Glutamatergic neuron (in vitro differentiated cells): ENCODE measurements around the gene FBXW8. TPM values are rescaled to one million over a fixed set of nuclear protein-coding genes. Genes with fewer than 3 reads are reported as not detected.

Source experiments
- DNase-seq: peaks from one replicate; pipeline ENCODE4 v3.0.0; 2022
- H3K27ac Mint-ChIP-seq: one replicate; pipeline ENCODE4 v1.8.0; 2020; ENCODE audit warnings: mild to moderate bottlenecking, mixed read lengths, inconsistent platforms; ENCODE audit not compliant: unreplicated experiment
- H3K27me3 Mint-ChIP-seq: one replicate; pipeline ENCODE4 v1.8.0; 2020; ENCODE audit warnings: mild to moderate bottlenecking, moderate library complexity, mixed read lengths, inconsistent platforms; ENCODE audit not compliant: unreplicated experiment
- H3K36me3 Mint-ChIP-seq: one replicate; pipeline ENCODE4 v1.8.0; 2020; ENCODE audit warnings: mild to moderate bottlenecking, mixed read lengths, inconsistent platforms; ENCODE audit not compliant: unreplicated experiment
- H3K4me1 Mint-ChIP-seq: one replicate; pipeline ENCODE4 v1.8.0; 2020; ENCODE audit warnings: mild to moderate bottlenecking, low read depth, mixed read lengths, inconsistent platforms; ENCODE audit not compliant: unreplicated experiment
- H3K4me3 Mint-ChIP-seq: one replicate; pipeline ENCODE4 v1.8.0; 2020; ENCODE audit warnings: mild to moderate bottlenecking, mixed read lengths, inconsistent platforms; ENCODE audit not compliant: unreplicated experiment
- H3K9me3 Mint-ChIP-seq: one replicate; pipeline ENCODE4 v1.8.0; 2020; ENCODE audit warnings: mild to moderate bottlenecking, moderate library complexity, mixed read lengths, inconsistent platforms; ENCODE audit not compliant: unreplicated experiment
- total RNA-seq: library from RNA; stranded (reverse); fragmentation: NEBNext Ultra II Directional; extraction: Animal tissue kit (Norgen Biotek cat#: 25700); gene quantifications from one replicate; pipeline ENCODE4 v1.2.1, GENCODE V29; 2021; ENCODE audit not compliant: unreplicated experiment
- TF ChIP-seq, protein P1 (sequence below): fragments of 200-600 bp; sonication (generic); IDR thresholded peaks from one replicate; pipeline ENCODE4 v1.5.0; 2021; ENCODE audit not compliant: partially characterized antibody, unreplicated experiment

The FBXW8 gene
- total RNA-seq, 1 donor from 2014 or later: 16.2 TPM

GRCh38 chr12:116977465-116978380 is 67.0 kb downstream of the FBXW8 start:
- no peak overlapping the region for H3K27ac Mint-ChIP-seq
- no peaks in the 10 kb centered on the region for H3K36me3 Mint-ChIP-seq
- H3K4me3 Mint-ChIP-seq: no peak overlapping the region
- TF ChIP-seq, protein P1, sequence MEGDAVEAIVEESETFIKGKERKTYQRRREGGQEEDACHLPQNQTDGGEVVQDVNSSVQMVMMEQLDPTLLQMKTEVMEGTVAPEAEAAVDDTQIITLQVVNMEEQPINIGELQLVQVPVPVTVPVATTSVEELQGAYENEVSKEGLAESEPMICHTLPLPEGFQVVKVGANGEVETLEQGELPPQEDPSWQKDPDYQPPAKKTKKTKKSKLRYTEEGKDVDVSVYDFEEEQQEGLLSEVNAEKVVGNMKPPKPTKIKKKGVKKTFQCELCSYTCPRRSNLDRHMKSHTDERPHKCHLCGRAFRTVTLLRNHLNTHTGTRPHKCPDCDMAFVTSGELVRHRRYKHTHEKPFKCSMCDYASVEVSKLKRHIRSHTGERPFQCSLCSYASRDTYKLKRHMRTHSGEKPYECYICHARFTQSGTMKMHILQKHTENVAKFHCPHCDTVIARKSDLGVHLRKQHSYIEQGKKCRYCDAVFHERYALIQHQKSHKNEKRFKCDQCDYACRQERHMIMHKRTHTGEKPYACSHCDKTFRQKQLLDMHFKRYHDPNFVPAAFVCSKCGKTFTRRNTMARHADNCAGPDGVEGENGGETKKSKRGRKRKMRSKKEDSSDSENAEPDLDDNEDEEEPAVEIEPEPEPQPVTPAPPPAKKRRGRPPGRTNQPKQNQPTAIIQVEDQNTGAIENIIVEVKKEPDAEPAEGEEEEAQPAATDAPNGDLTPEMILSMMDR: no peak
- no peaks in the 10 kb centered on the region for H3K27me3 Mint-ChIP-seq
- no peaks in the 10 kb centered on the region for H3K9me3 Mint-ChIP-seq
- DNase-seq: no peak
- peaks cover 4% of the 10 kb centered on the region for H3K4me1 Mint-ChIP-seq

DNA sequence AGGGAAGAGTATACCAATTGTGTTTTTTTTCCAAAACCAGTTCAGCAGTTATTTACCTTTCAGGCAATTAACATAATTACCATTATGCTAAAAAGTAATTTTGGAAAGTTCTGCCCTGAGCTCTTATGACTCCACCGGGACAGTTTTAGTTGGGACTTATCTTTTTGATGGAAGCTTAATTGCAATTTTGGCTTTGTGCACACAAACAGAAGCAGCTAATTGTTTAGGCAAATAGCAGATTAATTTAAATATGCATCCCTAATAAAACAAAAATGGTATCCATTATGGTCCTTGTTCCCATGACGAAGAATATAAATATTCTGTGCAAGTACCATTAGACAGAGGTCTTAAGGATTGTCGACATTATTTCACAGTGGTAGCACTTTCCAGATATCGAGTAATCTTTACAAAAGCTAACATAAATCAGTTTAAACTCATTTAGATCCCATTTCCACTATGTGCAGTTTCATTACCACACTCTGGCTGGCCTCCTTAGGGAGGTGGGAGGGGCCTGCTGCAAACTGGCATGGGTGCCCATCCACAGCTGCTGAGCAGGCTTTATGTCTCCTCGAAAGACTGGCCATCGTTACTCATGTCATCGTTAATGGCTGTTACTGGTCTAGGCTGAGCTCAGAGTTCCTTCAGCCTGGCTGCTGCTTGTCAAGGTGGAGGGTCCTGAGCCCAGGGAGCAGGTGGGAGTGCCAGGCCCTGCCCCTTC is 68.2 kb downstream of the FBXW8 start:
- Mint-ChIP-seq H3K36me3 (no peaks in the 10 kb centered on the region), H3K4me1 (peaks cover 5% of the 10 kb centered on the region), H3K9me3 (no peaks in the 10 kb centered on the region), H3K27ac (no peak overlapping the region), H3K4me3 (no peak overlapping the region), H3K27me3 (no peaks in the 10 kb centered on the region)
- DNase-seq: no peak
- TF ChIP-seq, protein P1: no peak

GRCh38 chr12:116980083-116980482 is 69.3 kb downstream of the FBXW8 start:
- H3K4me1 Mint-ChIP-seq: peaks cover 9% of the 10 kb centered on the region

DNA sequence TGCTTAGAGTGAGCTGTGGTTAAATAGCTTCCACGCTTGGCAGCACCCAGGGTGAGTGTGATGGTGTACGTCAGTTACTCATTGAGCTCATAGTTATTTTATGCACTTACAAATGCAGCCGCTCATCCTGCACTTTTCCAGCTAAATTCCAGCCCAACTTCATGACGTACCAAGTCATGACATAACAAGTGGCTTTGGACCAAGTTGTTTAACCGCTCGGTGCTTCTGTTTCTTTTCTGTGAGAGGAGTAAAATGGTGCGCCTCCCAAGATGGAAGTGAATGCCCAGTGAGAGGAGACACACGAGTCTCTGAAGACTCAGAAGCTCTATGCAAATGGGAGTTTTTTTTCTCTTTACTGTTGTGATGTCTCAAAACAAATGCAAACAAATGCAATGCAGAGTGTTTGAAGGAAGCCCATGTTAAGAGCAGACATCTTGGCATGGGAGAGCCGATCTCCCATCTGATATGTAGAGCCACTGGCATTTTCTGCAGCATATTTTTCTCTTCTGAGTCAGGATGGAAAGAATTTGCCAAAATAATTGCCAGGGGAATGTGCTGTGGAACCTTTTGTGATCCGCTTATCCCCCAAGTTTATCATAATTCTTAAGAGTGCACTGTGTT is 72.2 kb downstream of the FBXW8 start:
- H3K36me3 Mint-ChIP-seq: no peaks in the 10 kb centered on the region
- H3K4me1 Mint-ChIP-seq: peaks cover 5% of the 10 kb centered on the region
- H3K4me3 Mint-ChIP-seq: no peak overlapping the region
- H3K27ac Mint-ChIP-seq: no peak overlapping the region
- TF ChIP-seq, protein P1: no peak
- H3K27me3 Mint-ChIP-seq: no peaks in the 10 kb centered on the region
- DNase-seq: no peak
- H3K9me3 Mint-ChIP-seq: no peaks in the 10 kb centered on the region

More at GRCh38 chr12:116980083-116980482, 69.3 kb downstream of the FBXW8 start:
- TF ChIP-seq, protein P1: no peak
- no peaks in the 10 kb centered on the region for H3K9me3 Mint-ChIP-seq
- no peaks in the 10 kb centered on the region for H3K36me3 Mint-ChIP-seq
- H3K27me3 Mint-ChIP-seq: no peaks in the 10 kb centered on the region
- no peak for DNase-seq
- no peak overlapping the region for H3K27ac Mint-ChIP-seq
- H3K4me3 Mint-ChIP-seq: no peak overlapping the region
